Endodermal cell (in vitro differentiated cells): Measurements from ENCODE around the gene PCDH17. TPM values are rescaled to one million over a fixed set of nuclear protein-coding genes. Genes with fewer than 3 reads are reported as not detected.

Experiments
- DNase-seq: peaks from one replicate; pipeline ENCODE4 v3.0.0-alpha.2; 2017
- H3K27ac ChIP-seq: 2 replicates; pipeline ENCODE4 v1.5.1; 2013; ENCODE audit warnings: mild to moderate bottlenecking, low read depth, low read length, moderate library complexity
- H3K27me3 ChIP-seq: 2 replicates; pipeline ENCODE4 v1.6.1; 2013; ENCODE audit warnings: mild to moderate bottlenecking, low read length, moderate library complexity; ENCODE audit not compliant: insufficient read depth, control insufficient read depth, poor library complexity, severe bottlenecking
- H3K36me3 ChIP-seq: 2 replicates; pipeline ENCODE4 v1.7.0; 2013; ENCODE audit warnings: mild to moderate bottlenecking, low read length, moderate library complexity; ENCODE audit not compliant: control insufficient read depth, insufficient read depth
- H3K4me1 ChIP-seq: one replicate; pipeline ENCODE4 v1.7.0; 2013; ENCODE audit warnings: low read length; ENCODE audit not compliant: control insufficient read depth, insufficient read depth
- H3K4me3 ChIP-seq: 2 replicates; pipeline ENCODE4 v1.5.1; 2013; ENCODE audit warnings: mild to moderate bottlenecking, low read length, moderate library complexity
- H3K9ac ChIP-seq: 2 replicates; pipeline ENCODE4 v1.6.1; 2013; ENCODE audit warnings: mild to moderate bottlenecking, low read length, moderate library complexity; ENCODE audit not compliant: poor library complexity, severe bottlenecking; ENCODE audit errors: extremely low read depth
- H3K9me3 ChIP-seq: 2 replicates; pipeline ENCODE4 v1.6.1; 2013; ENCODE audit warnings: mild to moderate bottlenecking, low read length, moderate library complexity; ENCODE audit not compliant: control insufficient read depth
- H3K27ac Mint-ChIP-seq: 2 replicates; pipeline ENCODE4 v1.8.0; 2020; ENCODE audit warnings: mixed read lengths
- H3K27me3 Mint-ChIP-seq: 2 replicates; pipeline ENCODE4 v1.8.0; 2021; ENCODE audit warnings: mild to moderate bottlenecking, mixed read lengths; ENCODE audit not compliant: insufficient read depth
- H3K36me3 Mint-ChIP-seq: 2 replicates; pipeline ENCODE4 v1.8.0; 2020; ENCODE audit warnings: low read depth, mixed read lengths
- H3K4me1 Mint-ChIP-seq: 2 replicates; pipeline ENCODE4 v1.8.0; 2020; ENCODE audit warnings: mixed read lengths
- H3K4me3 Mint-ChIP-seq: 2 replicates; pipeline ENCODE4 v1.8.0; 2020; ENCODE audit warnings: mild to moderate bottlenecking, moderate library complexity, mixed read lengths
- H3K9me3 Mint-ChIP-seq: 2 replicates; pipeline ENCODE4 v1.8.0; 2020; ENCODE audit warnings: mild to moderate bottlenecking, mixed read lengths
- WGBS, 2 experiments: methylation state at CpG; one replicate each; pipeline versions ENCODE4 v1.1.5 to v1.1.7; 2013; ENCODE audit warnings: missing lambda C conversion rate in 2 of 2, mixed read lengths in 1 of 2; ENCODE audit not compliant: insufficient coverage in 1 of 2, insufficient read length in 1 of 2; 5-methylcytosine and 5-hydroxymethylcytosine counted together
- total RNA-seq, 2 donors: library from RNA; stranded (reverse); fragmentation: NEBNext Ultra II Directional in 1 of 2; extraction: Animal tissue kit (Norgen Biotek cat#: 25700) in 1 of 2; gene quantifications; 2 replicates in 1 of 2; 3 replicates in 1 of 2; pipeline ENCODE4 v1.2.1, GENCODE V29; 2021
- TF ChIP-seq, protein P1 (sequence below): fragments of 200-600 bp; sonication (generic); conservative IDR thresholded peaks from 2 replicates; pipeline ENCODE4 v1.5.0; 2021; ENCODE audit warnings: antibody characterized with exemption, mild to moderate bottlenecking

The PCDH17 gene
- total RNA-seq, 2 donors from 2014 or later = 3.7 to 6.3 TPM

DNA sequence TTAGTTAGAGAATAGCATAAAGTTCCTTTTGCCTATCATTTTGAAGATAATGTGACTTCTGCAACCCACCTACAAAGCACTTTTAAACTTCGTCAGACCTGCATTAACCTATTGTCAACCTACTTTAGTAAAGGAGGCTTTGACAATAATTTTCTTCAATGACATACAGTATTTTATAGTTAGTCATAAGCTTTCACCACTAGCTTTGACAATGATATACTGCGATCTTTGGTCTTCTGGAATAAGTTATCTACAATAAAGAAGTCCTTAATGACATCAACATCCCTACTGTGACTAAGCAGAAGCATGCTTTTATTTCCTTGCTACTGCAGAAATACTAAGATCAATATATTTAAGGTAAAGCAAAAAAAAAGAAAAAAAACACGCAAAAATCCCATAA, 9.5 kb downstream of the PCDH17 start:
- Histone ChIP-seq H3K9ac (no peak overlapping the region), H3K9me3 (no peaks in the 10 kb centered on the region), H3K27me3 (peaks cover 17% of the 10 kb centered on the region), H3K4me3 (no peak overlapping the region), H3K36me3 (no peaks in the 10 kb centered on the region), H3K27ac (no peak overlapping the region), H3K4me1 (no peaks in the 10 kb centered on the region)
- DNase-seq = no peak
- H3K36me3 Mint-ChIP-seq = no peaks in the 10 kb centered on the region
- H3K9me3 Mint-ChIP-seq = no peaks in the 10 kb centered on the region
- no peak overlapping the region for H3K4me3 Mint-ChIP-seq
- no peaks in the 10 kb centered on the region for H3K4me1 Mint-ChIP-seq
- WGBS, 2 experiments = 71 to 80% methylated on average over 2 of the region's 3 CpGs
- no peak overlapping the region for H3K27ac Mint-ChIP-seq
- TF ChIP-seq, protein P1, sequence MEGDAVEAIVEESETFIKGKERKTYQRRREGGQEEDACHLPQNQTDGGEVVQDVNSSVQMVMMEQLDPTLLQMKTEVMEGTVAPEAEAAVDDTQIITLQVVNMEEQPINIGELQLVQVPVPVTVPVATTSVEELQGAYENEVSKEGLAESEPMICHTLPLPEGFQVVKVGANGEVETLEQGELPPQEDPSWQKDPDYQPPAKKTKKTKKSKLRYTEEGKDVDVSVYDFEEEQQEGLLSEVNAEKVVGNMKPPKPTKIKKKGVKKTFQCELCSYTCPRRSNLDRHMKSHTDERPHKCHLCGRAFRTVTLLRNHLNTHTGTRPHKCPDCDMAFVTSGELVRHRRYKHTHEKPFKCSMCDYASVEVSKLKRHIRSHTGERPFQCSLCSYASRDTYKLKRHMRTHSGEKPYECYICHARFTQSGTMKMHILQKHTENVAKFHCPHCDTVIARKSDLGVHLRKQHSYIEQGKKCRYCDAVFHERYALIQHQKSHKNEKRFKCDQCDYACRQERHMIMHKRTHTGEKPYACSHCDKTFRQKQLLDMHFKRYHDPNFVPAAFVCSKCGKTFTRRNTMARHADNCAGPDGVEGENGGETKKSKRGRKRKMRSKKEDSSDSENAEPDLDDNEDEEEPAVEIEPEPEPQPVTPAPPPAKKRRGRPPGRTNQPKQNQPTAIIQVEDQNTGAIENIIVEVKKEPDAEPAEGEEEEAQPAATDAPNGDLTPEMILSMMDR = no peak
- peaks cover 17% of the 10 kb centered on the region for H3K27me3 Mint-ChIP-seq

DNA sequence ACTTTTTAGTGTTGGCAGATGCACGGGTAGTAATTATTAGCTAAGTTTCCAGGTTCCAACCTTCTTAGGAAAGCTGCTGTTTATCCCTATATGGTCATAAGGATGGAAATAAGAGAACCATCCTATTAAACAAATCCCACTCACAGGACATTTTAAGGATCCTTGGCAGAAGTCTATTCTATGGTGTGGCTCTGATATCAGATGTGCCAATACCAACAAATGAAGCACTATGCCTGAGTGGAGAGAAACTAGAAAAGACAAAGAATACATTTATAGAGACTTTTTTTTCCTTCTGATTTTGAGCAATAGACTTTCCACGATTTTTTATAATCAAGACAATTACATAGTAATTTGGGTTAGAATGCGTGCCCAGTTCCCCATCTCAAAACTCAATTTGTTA, 12.6 kb downstream of the PCDH17 start:
- Histone ChIP-seq H3K9me3 (no peaks in the 10 kb centered on the region), H3K27ac (no peak overlapping the region), H3K4me1 (no peaks in the 10 kb centered on the region), H3K27me3 (no peaks in the 10 kb centered on the region), H3K36me3 (no peaks in the 10 kb centered on the region), H3K4me3 (no peak overlapping the region), H3K9ac (no peak overlapping the region)
- TF ChIP-seq, protein P1 = no peak
- Mint-ChIP-seq H3K36me3 (no peaks in the 10 kb centered on the region), H3K4me3 (no peak overlapping the region), H3K4me1 (no peaks in the 10 kb centered on the region), H3K27ac (no peak overlapping the region), H3K27me3 (no peaks in the 10 kb centered on the region), H3K9me3 (no peaks in the 10 kb centered on the region)
- 92% methylated on average over 3 of the region's 3 CpGs; no CpG with 5 or more reads in 1 of the 2 experiments for WGBS, 2 experiments
- DNase-seq = no peak

DNA sequence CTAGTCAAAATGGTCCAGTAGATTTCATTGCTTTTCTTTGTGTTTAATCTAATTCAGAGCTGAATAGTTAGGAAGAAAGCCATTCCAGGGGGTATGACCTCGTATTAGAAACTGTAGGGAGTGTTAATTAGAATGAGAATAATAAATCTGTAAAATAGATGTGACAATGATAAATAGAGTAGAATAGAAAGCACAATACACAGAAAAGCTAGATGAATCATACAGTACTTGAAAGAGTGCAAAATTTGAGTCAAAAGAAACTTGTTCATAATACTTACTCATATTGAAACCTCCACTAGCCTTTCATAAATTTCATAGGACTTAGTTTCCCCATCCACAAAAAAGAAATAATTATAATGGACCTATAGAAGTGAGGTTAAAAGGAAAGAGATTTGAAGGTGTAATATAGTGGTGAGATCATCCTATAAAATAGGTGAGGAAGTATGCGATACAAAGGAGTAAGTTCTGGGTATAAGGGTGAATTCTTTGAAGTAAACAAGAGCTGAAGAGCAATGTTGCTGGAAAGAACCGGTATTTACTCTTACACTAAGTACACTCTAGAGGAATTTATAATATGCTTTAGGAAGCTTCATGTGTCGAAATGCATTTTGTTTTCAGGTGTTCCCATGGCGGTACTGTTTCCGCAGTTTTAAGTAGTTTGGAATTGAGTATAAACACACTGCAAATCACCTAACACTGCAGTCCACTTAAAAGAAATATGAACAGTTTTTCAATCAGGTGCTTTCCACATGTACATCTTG, 21.9 kb downstream of the PCDH17 start:
- H3K4me1 Mint-ChIP-seq = no peaks in the 10 kb centered on the region
- no peaks in the 10 kb centered on the region for H3K36me3 Mint-ChIP-seq
- no peaks in the 10 kb centered on the region for H3K4me1 ChIP-seq
- H3K9me3 ChIP-seq = no peaks in the 10 kb centered on the region
- no peaks in the 10 kb centered on the region for H3K27me3 ChIP-seq
- TF ChIP-seq, protein P1 = no peak
- no peak for DNase-seq
- no peak overlapping the region for H3K4me3 ChIP-seq
- H3K27me3 Mint-ChIP-seq = no peaks in the 10 kb centered on the region
- H3K4me3 Mint-ChIP-seq = no peak overlapping the region
- H3K27ac Mint-ChIP-seq = no peak overlapping the region
- 88 to 100% methylated on average over 1 to 6 of the region's 6 CpGs for WGBS, 2 experiments
- no peaks in the 10 kb centered on the region for H3K9me3 Mint-ChIP-seq
- H3K27ac ChIP-seq = no peak overlapping the region
- H3K36me3 ChIP-seq = no peaks in the 10 kb centered on the region
- H3K9ac ChIP-seq = no peak overlapping the region
